HL-60 (cell line): ENCODE measurements around the gene CELA3A.

Experiments used
- GABPA ChIP-seq: IDR thresholded peaks from 2 replicates; pipeline ENCODE4 v1.6.1; 2012; ENCODE audit warnings: low read depth
- POLR2AphosphoS5 ChIP-seq: IDR thresholded peaks from 2 replicates; pipeline ENCODE4 v1.6.1; 2012; ENCODE audit warnings: low read depth
- REST ChIP-seq: IDR thresholded peaks from 2 replicates; pipeline ENCODE4 v1.6.1; 2012; ENCODE audit warnings: low read depth; ENCODE audit not compliant: insufficient replicate concordance
- TF ChIP-seq, protein P1 (sequence below): IDR thresholded peaks from one replicate; pipeline ENCODE4 v1.5.1; 2011; ENCODE audit warnings: low read length, control low read depth, inconsistent platforms; ENCODE audit not compliant: insufficient read depth

DNA sequence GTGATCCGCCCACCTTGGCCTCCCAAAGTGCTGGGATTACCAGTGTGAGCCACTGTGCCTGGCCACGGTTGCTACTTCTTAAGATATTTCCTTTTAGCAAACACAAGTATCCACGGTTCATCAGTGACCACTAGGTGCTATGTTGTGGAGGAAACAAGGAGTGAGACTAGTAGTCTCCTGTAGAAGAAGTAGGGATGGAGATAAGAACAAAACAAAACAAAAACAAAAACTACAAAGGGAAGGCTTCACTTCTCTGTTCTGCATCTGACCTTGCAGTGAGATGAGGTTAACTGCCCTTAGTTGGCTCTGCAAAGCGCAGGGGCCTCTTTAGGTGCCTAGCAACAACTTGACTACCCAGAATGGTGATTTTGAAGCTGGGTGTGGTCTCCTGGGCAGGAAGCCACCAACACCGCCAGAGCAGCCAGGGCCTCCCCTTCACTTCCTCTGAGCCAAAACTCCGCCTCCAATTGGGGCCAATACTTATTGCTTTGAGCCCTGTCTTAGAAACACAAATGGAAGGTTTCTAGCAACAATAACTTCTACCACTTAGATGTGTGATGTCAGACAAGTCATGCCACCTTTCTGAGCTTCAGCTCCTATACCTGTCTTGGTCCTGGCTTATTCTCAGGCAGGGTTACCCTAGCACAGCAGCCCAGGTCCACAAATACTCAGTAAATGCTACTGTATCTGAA is 38.3 kb downstream of the CELA3A start:
- TF ChIP-seq, protein P1, sequence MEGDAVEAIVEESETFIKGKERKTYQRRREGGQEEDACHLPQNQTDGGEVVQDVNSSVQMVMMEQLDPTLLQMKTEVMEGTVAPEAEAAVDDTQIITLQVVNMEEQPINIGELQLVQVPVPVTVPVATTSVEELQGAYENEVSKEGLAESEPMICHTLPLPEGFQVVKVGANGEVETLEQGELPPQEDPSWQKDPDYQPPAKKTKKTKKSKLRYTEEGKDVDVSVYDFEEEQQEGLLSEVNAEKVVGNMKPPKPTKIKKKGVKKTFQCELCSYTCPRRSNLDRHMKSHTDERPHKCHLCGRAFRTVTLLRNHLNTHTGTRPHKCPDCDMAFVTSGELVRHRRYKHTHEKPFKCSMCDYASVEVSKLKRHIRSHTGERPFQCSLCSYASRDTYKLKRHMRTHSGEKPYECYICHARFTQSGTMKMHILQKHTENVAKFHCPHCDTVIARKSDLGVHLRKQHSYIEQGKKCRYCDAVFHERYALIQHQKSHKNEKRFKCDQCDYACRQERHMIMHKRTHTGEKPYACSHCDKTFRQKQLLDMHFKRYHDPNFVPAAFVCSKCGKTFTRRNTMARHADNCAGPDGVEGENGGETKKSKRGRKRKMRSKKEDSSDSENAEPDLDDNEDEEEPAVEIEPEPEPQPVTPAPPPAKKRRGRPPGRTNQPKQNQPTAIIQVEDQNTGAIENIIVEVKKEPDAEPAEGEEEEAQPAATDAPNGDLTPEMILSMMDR = no peak
- peak; percentile 50; the same call in 1 of the 2 replicates for TF ChIP-seq POLR2AphosphoS5
- no peak for TF ChIP-seq GABPA
- no peak for TF ChIP-seq REST
